DND-41 (cell line): ENCODE results near the gene COLEC12.

Experiments used
- ATAC-seq: fragments of 200-7000 bp; cut with Tn5 transposase; 3 replicates; pipeline ENCODE4 v1.9.1; 2021; ENCODE audit warnings: low read depth; ENCODE audit not compliant: insufficient read depth
- DNase-seq: peaks from one replicate; pipeline ENCODE4 v3.0.0-alpha.2; 2020
- H2AFZ ChIP-seq: 2 replicates; pipeline ENCODE4 v1.6.0; 2012; ENCODE audit warnings: low read depth, low read length
- H3K27ac ChIP-seq: 2 replicates; pipeline ENCODE4 v1.5.1; 2012; ENCODE audit warnings: low read length, inconsistent platforms
- H3K27me3 ChIP-seq: fragments of 200-600 bp; sonication (generic); 2 replicates; pipeline ENCODE4 v1.6.0; 2012; ENCODE audit warnings: low read length, mild to moderate bottlenecking, inconsistent platforms; ENCODE audit not compliant: insufficient read depth, poor library complexity
- H3K36me3 ChIP-seq: 2 replicates; pipeline ENCODE4 v1.5.1; 2012; ENCODE audit warnings: low read length, inconsistent platforms; ENCODE audit not compliant: insufficient read depth
- H3K4me1 ChIP-seq: 2 replicates; pipeline ENCODE4 v1.5.1; 2012; ENCODE audit warnings: mild to moderate bottlenecking, low read length; ENCODE audit not compliant: insufficient read depth
- H3K4me2 ChIP-seq: 2 replicates; pipeline ENCODE4 v1.6.0; 2012; ENCODE audit warnings: mild to moderate bottlenecking, moderate library complexity, low read length, inconsistent platforms; ENCODE audit not compliant: insufficient read depth
- H3K4me3 ChIP-seq, 2 experiments: fragments of 200-600 bp in 1 of 2; shearing (Covaris generic) in 1 of 2; 2 replicates each; pipeline ENCODE4 v1.5.1; 2012 to 2016; ENCODE audit warnings: inconsistent platforms in 2 of 2, low read length in 2 of 2, mild to moderate bottlenecking in 2 of 2, low read depth in 1 of 2, moderate library complexity in 1 of 2
- H3K79me2 ChIP-seq: 2 replicates; pipeline ENCODE4 v1.6.0; 2012; ENCODE audit warnings: low read length, inconsistent platforms; ENCODE audit not compliant: insufficient read depth
- H3K9ac ChIP-seq: 2 replicates; pipeline ENCODE4 v1.6.0; 2012; ENCODE audit warnings: low read depth, mild to moderate bottlenecking, inconsistent platforms, low read length, moderate library complexity
- H3K9me3 ChIP-seq: 2 replicates; pipeline ENCODE4 v1.5.1; 2012; ENCODE audit warnings: low read length, moderate library complexity, mild to moderate bottlenecking, inconsistent platforms; ENCODE audit not compliant: insufficient read depth, severe bottlenecking
- H4K20me1 ChIP-seq: 2 replicates; pipeline ENCODE4 v1.6.0; 2012; ENCODE audit warnings: low read length; ENCODE audit not compliant: insufficient read depth
- EZH2 ChIP-seq: IDR thresholded peaks from 3 replicates; pipeline ENCODE4 v1.6.1; 2012; ENCODE audit warnings: borderline replicate concordance, low read depth, mild to moderate bottlenecking, moderate library complexity, low read length, inconsistent platforms; ENCODE audit not compliant: severe bottlenecking
- TF ChIP-seq, protein P1 (sequence below): IDR thresholded peaks from 2 replicates; pipeline ENCODE4 v1.5.1; 2012; ENCODE audit warnings: borderline replicate concordance, low read length, moderate library complexity, mild to moderate bottlenecking; ENCODE audit not compliant: poor library complexity, severe bottlenecking; ENCODE audit errors: extremely low read depth

COLEC12 gene

GRCh38 chr18:495017-495416 is 5.5 kb downstream of the COLEC12 start:
- Histone ChIP-seq H3K9ac (no peak overlapping the region), H3K4me3 (no peak overlapping the region), H3K27me3 (peaks cover 5% of the 10 kb centered on the region), H3K4me2 (no peak overlapping the region), H3K36me3 (no peaks in the 10 kb centered on the region), H2AFZ (no peak overlapping the region), H3K27ac (no peak overlapping the region), H4K20me1 (no peaks in the 10 kb centered on the region), H3K9me3 (no peaks in the 10 kb centered on the region), H3K79me2 (no peaks in the 10 kb centered on the region), H3K4me1 (no peaks in the 10 kb centered on the region)
- no peak for TF ChIP-seq EZH2
- TF ChIP-seq, protein P1, sequence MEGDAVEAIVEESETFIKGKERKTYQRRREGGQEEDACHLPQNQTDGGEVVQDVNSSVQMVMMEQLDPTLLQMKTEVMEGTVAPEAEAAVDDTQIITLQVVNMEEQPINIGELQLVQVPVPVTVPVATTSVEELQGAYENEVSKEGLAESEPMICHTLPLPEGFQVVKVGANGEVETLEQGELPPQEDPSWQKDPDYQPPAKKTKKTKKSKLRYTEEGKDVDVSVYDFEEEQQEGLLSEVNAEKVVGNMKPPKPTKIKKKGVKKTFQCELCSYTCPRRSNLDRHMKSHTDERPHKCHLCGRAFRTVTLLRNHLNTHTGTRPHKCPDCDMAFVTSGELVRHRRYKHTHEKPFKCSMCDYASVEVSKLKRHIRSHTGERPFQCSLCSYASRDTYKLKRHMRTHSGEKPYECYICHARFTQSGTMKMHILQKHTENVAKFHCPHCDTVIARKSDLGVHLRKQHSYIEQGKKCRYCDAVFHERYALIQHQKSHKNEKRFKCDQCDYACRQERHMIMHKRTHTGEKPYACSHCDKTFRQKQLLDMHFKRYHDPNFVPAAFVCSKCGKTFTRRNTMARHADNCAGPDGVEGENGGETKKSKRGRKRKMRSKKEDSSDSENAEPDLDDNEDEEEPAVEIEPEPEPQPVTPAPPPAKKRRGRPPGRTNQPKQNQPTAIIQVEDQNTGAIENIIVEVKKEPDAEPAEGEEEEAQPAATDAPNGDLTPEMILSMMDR = no peak
- no peak for DNase-seq
- ATAC-seq = no peak

- Histone ChIP-seq H3K9me3 (no peaks in the 10 kb centered on the region), H2AFZ (no peak overlapping the region), H3K79me2 (no peaks in the 10 kb centered on the region), H3K4me1 (no peaks in the 10 kb centered on the region), H3K27me3 (peaks cover 5% of the 10 kb centered on the region), H3K27ac (no peak overlapping the region), H3K9ac (no peak overlapping the region), H3K4me2 (no peak overlapping the region), H4K20me1 (no peaks in the 10 kb centered on the region), H3K36me3 (no peaks in the 10 kb centered on the region), H3K4me3 (no peak overlapping the region)
- DNase-seq (no peak), ATAC-seq (no peak)
- TF ChIP-seq EZH2 = no peak
- TF ChIP-seq, protein P1 = no peak
These were observed 6.2 kb downstream of the COLEC12 start for GRCh38 chr18:493986-494983.

- no peak for TF ChIP-seq EZH2
- Histone ChIP-seq H3K79me2 (no peaks in the 10 kb centered on the region), H3K36me3 (no peaks in the 10 kb centered on the region), H2AFZ (no peak overlapping the region), H3K9ac (no peak overlapping the region), H4K20me1 (no peaks in the 10 kb centered on the region), H3K4me1 (no peaks in the 10 kb centered on the region), H3K9me3 (no peaks in the 10 kb centered on the region), H3K4me3 (no peak overlapping the region), H3K27ac (no peak overlapping the region), H3K27me3 (peaks cover 5% of the 10 kb centered on the region), H3K4me2 (no peak overlapping the region)
- no peak for DNase-seq
- no peak for ATAC-seq
These were observed 8.1 kb downstream of the COLEC12 start for GRCh38 chr18:492451-492850.

DNA sequence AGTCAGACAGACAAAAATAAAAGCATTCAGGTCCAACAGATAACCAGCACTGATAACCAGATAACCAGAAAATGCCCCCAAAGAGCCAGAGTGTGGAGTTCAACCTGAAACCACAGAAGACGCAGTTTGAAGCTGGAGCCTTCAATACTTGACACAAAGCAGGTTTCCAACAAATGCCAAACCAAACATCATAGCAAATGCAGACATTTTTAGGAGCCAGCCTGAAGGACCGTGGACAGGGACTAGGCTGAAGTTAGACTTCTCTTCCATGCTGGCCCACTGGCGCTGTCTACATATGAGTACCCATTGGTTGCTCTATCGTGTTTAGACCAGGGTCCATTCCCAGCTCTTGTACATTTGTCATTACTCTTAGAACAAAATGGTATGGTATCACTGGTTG is 9.9 kb downstream of the COLEC12 start:
- no peak overlapping the region for H3K9ac ChIP-seq
- H3K4me3 ChIP-seq = no peak overlapping the region
- H2AFZ ChIP-seq = no peak overlapping the region
- no peaks in the 10 kb centered on the region for H3K36me3 ChIP-seq
- H3K4me1 ChIP-seq = no peaks in the 10 kb centered on the region
- no peak overlapping the region for H3K4me2 ChIP-seq
- ATAC-seq (no peak), DNase-seq (no peak)
- H3K27me3 ChIP-seq = peaks cover 3% of the 10 kb centered on the region
- TF ChIP-seq, protein P1 = no peak
- TF ChIP-seq EZH2 = no peak
- no peaks in the 10 kb centered on the region for H4K20me1 ChIP-seq
- H3K79me2 ChIP-seq = no peaks in the 10 kb centered on the region
- no peaks in the 10 kb centered on the region for H3K9me3 ChIP-seq
- H3K27ac ChIP-seq = no peak overlapping the region
